NCI-H146 (cell line): ENCODE results near the gene EZH1.
A peak's percentile ranks its signal among the peaks of the same experiment; 100 is the strongest.

Experiments used
- DNase-seq: peaks from one replicate; lab custom pipeline; 2025; lab: John Stamatoyannopoulos, UW

Gene EZH1

DNA sequence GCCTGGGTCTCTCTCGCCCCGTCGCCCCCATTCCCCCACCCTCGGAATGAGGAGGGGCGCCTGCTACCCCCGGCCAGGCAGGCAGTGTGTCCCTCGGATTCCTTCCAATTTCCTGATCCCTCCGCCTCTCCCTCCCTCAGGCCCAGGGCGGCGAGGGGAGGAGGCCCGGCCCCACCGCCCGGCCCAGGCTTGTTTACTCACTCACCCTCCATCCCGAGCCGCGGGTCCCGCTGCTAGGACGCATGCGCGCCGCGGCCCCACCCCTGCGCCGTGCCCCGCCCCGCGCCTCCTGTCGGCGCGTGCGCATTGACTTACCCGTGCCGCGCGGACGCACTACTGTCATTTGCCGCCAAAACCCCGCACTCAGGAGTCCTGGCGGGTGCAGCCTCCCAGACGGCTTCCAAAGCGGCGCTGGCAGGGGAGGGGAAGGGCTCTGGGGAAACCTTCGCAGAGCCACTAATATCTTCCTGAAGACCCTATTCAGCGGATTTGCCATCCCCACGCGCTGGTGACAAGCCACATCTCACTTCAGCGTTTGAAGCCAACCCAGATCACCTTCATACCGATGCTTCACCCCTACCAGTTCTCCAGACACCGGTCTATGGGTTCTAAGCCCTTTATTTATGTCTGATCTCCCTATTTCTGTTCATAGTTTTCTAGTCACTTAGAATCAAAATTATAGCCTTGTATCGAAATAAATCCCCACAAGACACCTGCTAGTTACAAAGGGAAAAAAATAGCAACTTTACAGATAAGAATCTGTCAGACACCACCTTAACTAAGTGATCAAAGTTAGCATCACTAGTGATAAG, at the start of gene EZH1:
EZH1 (minus strand) TSS at position 235 of the 812 bp plus-strand sequence. CDS start 16,099 bp downstream, outside the sequence.
- DNase-seq: peak; percentile 94

DNA sequence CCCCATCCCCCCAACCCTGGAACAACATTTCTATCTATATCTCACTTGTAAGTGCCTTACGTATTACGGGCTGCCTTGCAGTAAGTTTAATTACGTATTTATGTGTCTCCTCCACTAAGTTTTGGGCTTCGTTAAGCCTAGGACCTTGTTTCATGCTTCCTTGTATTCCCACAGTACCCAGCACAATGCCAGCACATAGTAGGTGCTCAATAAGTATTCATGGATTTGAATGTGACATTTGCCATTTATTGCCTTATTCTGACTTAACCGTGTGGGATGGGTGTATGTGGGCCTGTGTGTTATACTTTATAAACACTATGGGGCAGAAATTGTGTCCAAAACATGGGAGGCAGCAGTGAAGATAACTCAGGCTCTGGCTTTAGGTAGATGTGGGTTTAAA, 47.7 kb upstream of the EZH1 start:
- DNase-seq: no peak

DNA sequence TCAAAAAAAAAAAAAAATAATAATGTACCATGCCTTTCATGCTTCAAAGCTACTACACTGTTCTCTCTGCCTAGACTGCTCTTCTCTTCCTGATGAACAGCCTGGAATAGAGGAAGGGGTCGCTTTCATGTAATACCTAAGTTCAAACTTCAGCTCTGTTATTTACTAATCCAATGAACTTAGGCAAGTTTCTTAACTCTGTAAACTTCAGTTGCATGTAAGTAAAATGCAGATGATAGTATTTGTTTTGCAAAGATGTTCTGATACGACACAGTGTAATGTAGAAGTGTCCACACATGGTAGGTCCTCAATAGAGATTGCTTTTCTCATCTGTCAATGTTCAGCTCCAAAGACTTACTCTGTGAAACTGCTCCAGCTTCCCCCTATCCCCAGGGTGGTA, 47.1 kb upstream of the EZH1 start:
- no peak for DNase-seq

DNA sequence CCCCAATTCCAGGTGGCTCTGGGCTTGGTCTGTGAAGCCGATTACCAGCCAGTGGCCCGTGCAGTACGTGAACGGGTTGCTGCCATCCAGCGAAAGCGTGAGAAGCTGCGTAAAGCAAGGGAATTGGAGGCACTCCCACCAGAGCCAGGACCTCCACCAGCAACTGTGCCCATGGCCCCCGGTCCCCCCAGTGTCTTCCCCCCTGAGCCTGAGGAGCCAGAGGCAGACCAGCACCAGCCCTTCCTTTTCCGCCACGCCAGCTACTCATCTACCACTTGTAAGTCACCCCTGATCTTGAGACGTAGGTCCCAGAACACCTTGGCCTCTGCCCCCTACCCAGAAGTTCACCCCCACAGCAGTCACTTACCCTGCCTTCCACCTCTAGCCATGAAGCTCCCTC, 42.4 kb upstream of the EZH1 start:
- no peak for DNase-seq

DNA sequence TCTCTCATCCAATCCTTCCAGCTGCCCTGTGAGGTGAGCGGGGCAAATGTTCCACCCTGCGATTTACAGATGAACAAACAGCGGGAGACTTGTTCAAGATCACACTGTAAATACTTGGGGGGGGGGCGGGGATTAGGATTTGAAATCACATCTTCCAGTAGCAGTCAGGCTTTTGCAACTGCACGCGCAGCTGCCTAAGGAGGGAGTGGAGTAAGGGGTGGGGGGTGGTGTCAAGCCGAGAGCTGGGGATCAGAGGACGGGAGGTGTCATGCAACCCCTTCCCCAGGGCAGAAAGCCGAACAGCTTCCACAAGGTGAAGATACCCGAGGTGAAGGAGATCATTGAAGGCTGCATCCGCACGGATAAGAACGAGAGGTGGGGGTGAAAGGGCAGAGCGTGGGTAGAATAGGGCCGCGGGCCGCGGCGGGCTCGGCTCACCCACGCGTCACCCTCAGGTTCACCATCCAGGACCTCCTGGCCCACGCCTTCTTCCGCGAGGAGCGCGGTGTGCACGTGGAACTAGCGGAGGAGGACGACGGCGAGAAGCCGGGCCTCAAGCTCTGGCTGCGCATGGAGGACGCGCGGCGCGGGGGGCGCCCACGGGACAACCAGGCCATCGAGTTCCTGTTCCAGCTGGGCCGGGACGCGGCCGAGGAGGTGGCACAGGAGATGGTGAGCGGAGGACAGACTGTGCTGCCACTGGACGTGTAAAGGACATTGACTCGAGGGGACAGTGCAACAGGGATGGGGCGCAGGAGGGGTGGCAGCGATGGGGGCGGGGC, 40.2 kb upstream of the EZH1 start:
- peak; percentile 12 for DNase-seq

DNA sequence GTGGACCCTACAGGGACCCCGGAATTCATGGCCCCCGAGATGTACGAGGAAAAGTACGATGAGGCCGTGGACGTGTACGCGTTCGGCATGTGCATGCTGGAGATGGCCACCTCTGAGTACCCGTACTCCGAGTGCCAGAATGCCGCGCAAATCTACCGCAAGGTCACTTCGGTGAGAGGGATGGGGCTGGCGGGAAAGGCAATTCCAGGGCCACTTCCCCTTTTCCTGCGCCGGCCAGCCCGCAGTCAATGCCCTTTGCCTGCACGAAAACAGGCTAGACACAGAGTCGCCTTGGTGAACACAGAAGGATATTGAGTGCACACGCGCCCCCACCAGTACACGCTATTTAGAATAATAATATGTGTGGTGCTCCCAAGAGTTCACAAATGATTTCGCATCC, 39.6 kb upstream of the EZH1 start:
- DNase-seq: no peak

DNA sequence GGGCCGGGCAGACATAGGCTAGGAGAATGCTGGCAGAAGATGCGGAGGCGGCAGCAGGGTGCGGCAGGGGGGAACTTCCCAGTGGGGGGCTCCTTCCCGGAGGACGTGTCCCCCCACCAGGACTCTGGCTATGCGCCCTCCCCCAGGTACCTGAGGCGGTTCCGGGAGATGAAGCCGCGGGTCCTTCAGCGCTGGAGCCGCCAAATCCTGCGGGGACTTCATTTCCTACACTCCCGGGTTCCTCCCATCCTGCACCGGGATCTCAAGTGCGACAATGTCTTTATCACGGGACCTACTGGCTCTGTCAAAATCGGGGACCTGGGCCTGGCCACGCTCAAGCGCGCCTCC, 38.9 kb upstream of the EZH1 start:
- DNase-seq: no peak

DNA sequence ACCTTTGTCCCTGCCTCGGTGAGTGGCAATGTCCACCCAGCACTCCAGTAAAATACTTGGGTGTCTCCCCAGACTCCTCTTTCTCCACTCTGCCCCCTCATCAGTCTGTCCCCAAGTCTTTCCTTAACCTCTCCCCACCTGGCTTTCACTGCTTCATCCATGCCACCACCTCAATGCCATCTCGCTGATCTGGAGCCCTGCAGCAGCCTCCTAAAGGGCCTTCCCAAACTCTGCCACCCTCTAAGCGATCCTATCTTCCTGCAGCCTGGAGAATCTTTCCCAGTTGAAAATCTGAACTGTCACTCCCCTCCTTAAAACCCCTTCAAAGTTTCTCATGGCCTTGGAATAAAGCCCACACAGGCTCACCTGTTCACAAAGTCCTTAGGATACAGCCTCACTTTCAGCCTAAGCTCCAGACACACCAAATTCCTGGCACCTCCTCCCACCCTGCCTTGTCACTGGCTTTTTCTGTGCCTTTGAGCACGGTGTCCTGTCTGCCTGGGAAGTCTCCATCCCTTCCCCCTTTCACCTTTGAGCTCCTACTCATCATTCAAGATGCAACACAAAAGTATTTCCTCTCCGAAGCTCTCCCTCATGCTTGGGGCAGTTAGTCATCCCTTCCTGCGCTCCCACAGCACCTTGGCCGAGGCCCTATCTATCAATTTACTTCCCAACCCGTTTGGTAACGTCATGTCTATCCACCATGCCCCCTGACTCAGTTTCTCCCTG, 38.4 kb upstream of the EZH1 start:
- DNase-seq: no peak

DNA sequence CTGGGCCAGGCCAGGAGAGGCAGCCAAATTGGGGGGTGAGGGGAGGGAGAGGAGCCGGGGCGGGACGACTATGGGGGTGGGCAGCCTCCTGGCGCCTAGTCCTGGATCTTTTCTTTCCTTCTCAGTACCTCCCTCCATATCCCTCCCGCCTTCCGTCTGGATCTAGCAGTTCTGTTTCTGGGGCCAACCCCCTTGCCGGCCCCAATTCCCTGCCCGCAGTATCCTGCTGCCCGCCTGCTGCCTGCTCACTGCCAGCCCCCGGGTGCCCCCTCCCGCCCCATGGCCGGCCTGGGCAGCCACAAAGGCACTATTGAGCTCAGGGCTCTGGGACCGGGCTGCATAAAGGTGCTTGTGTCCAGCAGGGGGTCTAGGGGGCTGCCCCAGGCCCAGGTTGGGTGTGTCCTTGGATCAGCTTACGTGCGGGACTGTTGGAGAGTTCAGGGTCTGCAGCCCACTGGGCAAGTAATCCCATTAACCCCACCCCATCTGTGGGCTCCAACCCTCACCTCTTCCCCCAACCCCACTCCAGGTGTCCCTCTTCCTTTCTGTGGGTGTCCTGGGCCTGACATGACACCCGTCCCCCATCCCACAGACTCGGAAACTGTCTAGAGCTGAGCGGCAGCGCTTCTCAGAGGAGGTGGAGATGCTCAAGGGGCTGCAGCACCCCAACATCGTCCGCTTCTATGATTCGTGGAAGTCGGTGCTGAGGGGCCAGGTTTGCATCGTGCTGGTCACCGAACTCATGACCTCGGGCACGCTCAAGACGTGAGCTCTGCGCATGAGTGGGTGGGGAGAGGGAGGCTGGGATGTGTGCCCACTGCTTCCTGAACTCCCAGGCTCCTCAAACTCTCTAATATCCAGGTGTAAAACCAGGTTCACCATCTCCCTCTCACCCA, 37.6 kb upstream of the EZH1 start:
- no peak for DNase-seq

DNA sequence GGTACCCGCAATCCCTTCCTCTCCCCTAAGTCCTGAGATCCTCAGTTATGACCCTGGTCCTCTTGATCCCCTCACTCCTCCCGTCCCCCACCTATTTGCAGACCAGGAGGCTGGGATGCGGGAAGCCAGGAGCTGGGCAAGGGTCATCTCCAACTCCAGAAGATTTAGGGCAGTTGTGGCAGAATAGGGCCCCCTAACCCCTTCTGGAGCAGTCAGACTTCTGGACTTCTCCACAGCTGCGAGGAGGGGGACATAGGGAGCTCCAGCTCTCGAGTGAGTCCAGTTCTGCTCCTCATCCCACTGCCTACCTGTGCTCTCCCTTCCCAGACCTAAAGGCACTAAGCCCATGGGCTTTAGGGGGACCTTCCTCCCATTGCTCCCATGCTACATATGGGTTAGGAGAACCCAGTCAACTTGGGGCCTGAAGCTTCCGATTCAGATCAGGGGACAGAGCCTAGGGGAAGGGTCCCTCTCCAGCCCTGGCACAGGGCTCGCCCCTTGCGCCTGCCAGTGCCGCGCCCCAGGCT, 36.9 kb upstream of the EZH1 start:
- DNase-seq: no peak

DNA sequence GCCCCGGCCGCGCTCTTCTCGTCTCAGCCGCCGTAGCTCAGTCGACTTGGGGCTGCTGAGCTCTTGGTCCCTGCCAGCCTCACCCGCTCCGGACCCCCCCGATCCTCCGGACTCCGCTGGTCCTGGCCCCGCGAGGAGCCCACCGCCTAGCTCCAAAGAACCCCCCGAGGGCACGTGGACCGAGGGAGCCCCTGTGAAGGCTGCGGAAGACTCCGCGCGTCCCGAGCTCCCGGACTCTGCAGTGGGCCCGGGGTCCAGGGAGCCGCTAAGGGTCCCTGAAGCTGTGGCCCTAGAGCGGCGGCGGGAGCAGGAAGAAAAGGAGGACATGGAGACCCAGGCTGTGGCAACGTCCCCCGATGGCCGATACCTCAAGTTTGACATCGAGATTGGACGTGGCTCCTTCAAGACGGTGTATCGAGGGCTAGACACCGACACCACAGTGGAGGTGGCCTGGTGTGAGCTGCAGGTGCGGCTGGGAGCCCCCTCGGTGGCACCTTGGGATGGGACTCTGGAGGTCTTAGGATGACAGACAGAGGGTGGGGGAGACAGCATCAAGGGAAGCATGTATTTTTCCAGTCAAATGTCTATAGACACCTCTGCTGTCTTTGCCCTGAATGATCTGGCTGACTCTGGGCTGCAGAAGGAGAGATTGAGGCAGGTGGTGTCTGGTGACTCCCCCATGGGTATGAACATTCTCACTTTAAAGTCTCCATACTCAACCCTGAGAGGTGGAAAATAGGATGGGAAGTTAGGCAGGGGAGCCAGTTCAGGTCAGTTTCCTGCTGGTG, 36.2 kb upstream of the EZH1 start:
- DNase-seq: no peak

DNA sequence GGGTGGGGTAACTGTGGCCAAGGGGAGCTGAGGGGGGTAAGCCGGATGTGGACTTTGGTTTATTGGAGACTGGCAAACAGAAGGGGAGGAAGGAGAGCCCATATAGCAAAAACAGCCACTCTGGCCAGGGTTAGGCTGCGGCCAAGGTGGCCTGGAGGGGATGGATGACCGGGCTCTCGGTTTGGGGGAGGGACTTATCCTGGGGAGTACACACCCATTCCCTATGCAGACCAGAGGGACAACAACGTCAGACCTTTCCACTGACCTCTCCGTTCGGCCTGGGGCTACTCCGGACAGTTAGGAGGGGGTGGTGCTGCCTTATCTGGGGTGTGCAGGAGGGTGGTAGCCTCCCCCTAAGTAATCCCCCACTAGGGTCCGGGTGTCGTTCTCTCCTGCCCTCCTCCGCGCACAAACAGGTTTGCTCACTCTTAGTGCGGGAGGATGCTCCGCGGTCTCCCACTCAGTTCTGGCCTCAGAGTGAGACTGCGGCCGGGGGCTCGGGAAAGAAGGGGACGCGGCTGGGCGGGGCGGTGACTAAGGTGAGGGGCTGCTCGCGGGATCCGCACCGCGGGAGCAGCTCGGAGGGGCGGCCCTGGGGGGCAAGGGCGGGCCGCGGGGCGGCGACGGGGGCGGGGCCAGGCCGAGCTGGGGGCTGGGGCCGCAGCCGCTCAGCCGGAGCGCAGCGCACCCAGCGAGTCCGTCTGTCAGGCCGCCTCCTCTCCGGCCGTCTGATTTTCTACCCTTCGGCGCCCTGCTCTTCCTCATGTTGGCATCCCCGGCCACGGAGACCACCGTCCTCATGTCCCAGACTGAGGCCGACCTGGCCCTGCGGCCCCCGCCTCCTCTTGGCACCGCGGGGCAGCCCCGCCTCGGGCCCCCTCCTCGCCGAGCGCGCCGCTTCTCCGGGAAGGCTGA, 35.4 kb upstream of the EZH1 start, which contains the start of gene WNK4:
WNK4 (plus strand) TSS at position 675 of the 915 bp plus-strand sequence; CDS start at position 764, 89 bp downstream.
- DNase-seq: peak; percentile 43

DNA sequence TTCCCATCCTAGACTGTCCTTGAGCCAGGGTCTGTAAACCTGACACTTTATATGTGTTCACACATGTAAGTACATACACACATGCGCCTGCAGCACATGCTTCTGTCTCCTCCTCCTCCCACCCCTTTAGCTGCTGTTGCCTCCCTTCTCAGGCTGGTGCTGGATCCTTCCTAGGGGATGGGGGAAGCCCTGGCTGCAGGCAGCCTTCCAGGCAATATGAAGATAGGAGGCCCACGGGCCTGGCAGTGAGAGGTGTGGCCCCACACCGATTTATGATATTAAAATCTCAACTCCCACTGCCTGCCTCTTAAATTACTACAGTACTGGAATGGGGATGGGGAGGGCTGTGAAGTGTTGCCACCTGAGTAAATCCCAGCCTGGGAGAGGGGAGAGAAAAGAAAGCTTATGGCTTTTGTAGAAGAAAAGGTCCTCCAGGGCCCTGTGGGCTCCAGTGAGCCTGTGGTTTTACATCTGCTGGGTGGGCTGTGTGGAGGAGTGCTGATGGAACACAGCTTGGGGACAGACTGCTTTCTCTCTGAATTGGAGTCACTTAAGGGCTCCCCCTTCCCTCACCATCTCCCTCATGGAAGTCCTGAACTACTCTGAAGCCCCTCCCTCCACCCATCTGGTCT, 34.6 kb upstream of the EZH1 start:
- no peak for DNase-seq

DNA sequence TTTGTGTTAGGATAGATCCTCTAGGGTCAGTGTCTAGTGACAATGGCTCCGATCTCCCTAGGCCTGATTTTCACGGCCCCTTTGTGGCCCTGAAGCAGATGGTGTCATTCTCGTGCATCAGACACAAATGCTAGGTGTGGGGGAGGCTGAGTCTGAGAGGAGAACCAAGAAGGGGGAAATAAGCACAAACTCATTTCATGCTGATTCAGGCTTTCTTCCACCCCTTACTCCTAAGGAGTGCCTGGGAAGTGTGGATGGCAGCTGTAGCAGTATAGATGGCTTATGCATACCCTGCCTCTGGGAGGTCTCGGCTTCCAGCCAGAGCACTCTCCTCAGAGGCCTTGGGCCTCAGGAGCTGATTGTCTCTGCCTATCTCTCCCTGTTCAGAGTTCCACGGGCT, 33.7 kb upstream of the EZH1 start:
- DNase-seq: no peak

DNA sequence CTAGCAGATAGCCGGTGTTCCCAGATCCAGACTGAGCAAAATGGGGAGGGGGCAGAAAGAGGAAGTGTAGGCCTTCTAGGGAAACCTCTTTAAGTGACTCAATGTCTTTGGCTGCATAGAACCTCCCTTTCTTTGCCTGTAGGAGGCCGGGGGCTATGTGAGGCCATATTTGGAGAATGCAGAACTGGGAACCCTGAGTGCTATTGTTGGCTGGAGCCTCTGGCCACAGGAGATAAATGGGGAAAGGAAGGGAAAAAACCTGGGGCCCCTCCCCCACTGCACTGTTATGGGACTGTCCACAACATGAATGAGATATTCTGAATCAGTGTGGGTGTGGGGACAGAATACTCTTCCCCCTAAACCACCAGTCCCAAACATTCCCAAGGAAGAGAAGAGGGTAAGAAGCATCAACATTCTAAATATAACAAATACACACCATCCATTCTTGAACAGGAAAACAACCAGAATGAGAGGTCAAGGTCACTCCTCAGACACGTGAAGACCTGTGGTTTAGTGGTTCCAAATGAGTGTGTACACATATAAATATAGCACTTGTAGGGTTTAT, 30.8 kb upstream of the EZH1 start:
- DNase-seq: no peak

DNA sequence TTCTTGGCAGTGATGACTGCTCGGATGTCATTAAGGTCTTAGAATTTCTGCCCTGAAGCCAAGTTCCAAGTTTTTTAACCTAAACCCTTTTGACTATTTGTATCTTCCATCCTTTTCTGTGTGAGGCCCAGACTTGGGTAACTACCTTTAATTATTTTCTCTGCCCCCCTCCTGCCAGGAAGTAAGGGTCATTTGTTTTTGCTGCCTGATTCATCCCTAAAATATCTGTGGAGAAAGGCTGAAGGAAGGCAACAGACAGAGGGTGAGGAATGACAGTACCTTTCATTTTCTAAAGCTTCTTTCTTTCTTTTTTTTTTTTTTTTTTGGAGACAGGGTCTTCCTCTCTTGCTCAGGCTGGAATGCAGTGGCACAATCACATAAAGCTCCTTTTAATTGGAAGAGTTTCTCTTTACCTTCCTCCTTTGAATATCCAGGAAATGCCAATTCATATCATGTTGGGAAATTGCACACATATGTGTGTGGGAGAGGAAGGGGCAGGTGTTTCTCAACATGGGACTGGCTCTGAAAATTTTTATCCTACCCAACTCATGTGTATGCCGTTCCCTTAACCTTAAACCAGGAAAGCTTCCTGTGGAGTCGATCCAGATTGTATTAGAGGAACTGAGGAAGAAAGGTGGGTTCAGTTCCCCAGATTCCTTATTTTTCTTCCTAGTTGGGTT, 29.4 kb upstream of the EZH1 start:
- no peak for DNase-seq

DNA sequence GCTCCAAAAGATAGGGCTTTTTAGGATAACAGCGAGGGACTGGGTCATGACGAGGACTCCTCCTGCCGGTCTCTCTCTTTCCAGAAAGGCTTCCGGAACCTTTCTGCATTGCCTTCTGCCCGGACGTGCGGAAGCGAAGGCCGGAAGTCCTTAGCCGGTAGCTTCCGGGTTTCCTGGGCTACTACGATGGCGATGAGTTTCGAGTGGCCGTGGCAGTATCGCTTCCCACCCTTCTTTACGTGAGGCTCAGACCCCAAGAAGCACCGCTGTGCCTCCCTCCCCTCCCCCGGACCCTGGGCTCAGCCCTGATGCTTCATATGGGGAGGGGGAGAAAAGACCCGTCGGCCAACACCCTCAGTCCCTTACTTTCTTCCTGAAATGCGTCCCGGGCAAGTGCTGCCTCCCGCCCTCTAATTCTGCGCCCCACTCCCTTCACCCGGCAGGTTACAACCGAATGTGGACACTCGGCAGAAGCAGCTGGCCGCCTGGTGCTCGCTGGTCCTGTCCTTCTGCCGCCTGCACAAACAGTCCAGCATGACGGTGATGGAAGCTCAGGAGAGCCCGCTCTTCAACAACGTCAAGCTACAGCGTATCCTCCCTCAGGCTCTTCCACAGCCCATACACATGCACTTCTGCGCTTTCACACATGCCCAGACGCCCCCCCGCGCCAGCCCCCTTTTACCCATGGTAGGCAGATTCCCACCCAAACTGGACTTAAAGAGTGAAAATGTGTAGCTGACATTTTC, 28.6 kb upstream of the EZH1 start, which contains the start of gene VPS25:
VPS25 (plus strand) TSS at position 160 of the 746 bp plus-strand sequence; CDS start at position 187, 27 bp downstream.
- peak; percentile 84 for DNase-seq
